OCI-LY3 (cell line): ENCODE results near the gene CST9L.

Source experiments
- H2AFZ ChIP-seq: fragments of 200-600, 300-600 bp; shearing (Covaris generic); 2 replicates; pipeline ENCODE4 v1.6.0; 2014; ENCODE audit warnings: antibody characterized with exemption, low read depth, low read length
- H3K27ac ChIP-seq: fragments of 200-600, 300-600 bp; sonication (generic); 2 replicates; pipeline ENCODE4 v1.5.1; 2014; ENCODE audit warnings: mild to moderate bottlenecking, low read length, moderate library complexity, mixed read lengths
- H3K27me3 ChIP-seq: fragments of 200-600, 300-600 bp; sonication (generic); 2 replicates; pipeline ENCODE4 v1.6.1; 2014; ENCODE audit warnings: low read depth, low read length, mixed read lengths
- H3K36me3 ChIP-seq: fragments of 200-600, 300-600 bp; sonication (generic); replicated peaks from 2 replicates; pipeline ENCODE3; 2014; ENCODE audit warnings: low read depth, low read length, mixed read lengths
- H3K4me1 ChIP-seq: fragments of 300-600, 200-600 bp; sonication (generic); 2 replicates; pipeline ENCODE4 v1.6.1; 2014; ENCODE audit warnings: low read length, mixed read lengths
- H3K4me2 ChIP-seq: fragments of 200-600, 300-600 bp; sonication (generic); 2 replicates; pipeline ENCODE4 v1.6.1; 2014; ENCODE audit warnings: low read length, mixed read lengths
- H3K4me3 ChIP-seq: fragments of 300-600, 200-600 bp; sonication (generic); 2 replicates; pipeline ENCODE4 v1.5.1; 2014; ENCODE audit warnings: antibody characterized with exemption, mild to moderate bottlenecking, low read length, moderate library complexity
- H3K79me2 ChIP-seq: fragments of 300-600, 200-600 bp; shearing (Covaris generic); 2 replicates; pipeline ENCODE4 v1.6.1; 2014; ENCODE audit warnings: mild to moderate bottlenecking, low read length, mixed read lengths
- H3K9ac ChIP-seq: fragments of 300-600, 200-600 bp; shearing (Covaris generic); 2 replicates; pipeline ENCODE4 v1.6.0; 2014; ENCODE audit warnings: mild to moderate bottlenecking, low read length, moderate library complexity
- H3K9me3 ChIP-seq: fragments of 200-600, 300-600 bp; shearing (Covaris generic); 2 replicates; pipeline ENCODE4 v1.6.1; 2014; ENCODE audit warnings: low read length, mixed read lengths; ENCODE audit not compliant: insufficient read depth
- H4K20me1 ChIP-seq: fragments of 200-600, 300-600 bp; sonication (generic); 2 replicates; pipeline ENCODE4 v1.6.1; 2016; ENCODE audit warnings: low read length, mixed read lengths; ENCODE audit not compliant: insufficient read depth
- EZH2phosphoT487 ChIP-seq: fragments of 200-600 bp; shearing (Covaris generic); IDR thresholded peaks from 2 replicates; pipeline ENCODE4 v1.6.1; 2018; ENCODE audit warnings: antibody characterized with exemption, mixed run types, low read depth
- TF ChIP-seq, protein P1 (sequence below): fragments of 200-600, 300-600 bp; sonication (generic); IDR thresholded peaks from 2 replicates; pipeline ENCODE4 v1.5.1; 2014; ENCODE audit warnings: antibody characterized with exemption, low read length, low read depth

CST9L gene

DNA sequence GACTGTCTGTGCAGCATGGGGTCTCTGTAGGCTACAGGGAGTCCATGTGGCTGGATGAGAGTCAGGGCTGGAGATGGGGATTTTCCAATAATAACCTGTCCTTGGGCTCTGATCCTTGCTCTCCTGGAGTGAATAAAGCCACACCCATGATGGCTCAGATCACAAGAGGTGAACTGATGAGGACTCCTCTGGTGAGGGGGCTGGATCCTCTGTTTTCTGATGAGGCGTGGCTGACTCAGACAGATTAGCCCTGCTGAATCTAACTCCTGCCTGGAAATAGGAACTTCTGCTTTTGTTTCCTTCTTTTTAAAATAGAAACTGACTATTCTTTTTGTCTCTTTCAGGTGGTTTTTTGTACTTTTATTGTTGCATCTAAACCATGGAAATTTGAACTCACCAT lies 27.0 kb downstream of the CST9L start:
- no peaks in the 10 kb centered on the region for H3K4me1 ChIP-seq
- H2AFZ ChIP-seq: no peak overlapping the region
- H3K9me3 ChIP-seq: no peaks in the 10 kb centered on the region
- no peaks in the 10 kb centered on the region for H3K79me2 ChIP-seq
- peaks cover 14% of the 10 kb centered on the region; the same call in 1 of the 2 replicates for H3K27me3 ChIP-seq
- no peak overlapping the region for H3K4me3 ChIP-seq
- H3K36me3 ChIP-seq: no peaks in the 10 kb centered on the region
- no peak overlapping the region for H3K27ac ChIP-seq
- TF ChIP-seq, protein P1, sequence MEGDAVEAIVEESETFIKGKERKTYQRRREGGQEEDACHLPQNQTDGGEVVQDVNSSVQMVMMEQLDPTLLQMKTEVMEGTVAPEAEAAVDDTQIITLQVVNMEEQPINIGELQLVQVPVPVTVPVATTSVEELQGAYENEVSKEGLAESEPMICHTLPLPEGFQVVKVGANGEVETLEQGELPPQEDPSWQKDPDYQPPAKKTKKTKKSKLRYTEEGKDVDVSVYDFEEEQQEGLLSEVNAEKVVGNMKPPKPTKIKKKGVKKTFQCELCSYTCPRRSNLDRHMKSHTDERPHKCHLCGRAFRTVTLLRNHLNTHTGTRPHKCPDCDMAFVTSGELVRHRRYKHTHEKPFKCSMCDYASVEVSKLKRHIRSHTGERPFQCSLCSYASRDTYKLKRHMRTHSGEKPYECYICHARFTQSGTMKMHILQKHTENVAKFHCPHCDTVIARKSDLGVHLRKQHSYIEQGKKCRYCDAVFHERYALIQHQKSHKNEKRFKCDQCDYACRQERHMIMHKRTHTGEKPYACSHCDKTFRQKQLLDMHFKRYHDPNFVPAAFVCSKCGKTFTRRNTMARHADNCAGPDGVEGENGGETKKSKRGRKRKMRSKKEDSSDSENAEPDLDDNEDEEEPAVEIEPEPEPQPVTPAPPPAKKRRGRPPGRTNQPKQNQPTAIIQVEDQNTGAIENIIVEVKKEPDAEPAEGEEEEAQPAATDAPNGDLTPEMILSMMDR: no peak
- TF ChIP-seq EZH2phosphoT487: no peak
- no peaks in the 10 kb centered on the region for H4K20me1 ChIP-seq
- H3K4me2 ChIP-seq: no peak overlapping the region
- H3K9ac ChIP-seq: no peak overlapping the region

DNA sequence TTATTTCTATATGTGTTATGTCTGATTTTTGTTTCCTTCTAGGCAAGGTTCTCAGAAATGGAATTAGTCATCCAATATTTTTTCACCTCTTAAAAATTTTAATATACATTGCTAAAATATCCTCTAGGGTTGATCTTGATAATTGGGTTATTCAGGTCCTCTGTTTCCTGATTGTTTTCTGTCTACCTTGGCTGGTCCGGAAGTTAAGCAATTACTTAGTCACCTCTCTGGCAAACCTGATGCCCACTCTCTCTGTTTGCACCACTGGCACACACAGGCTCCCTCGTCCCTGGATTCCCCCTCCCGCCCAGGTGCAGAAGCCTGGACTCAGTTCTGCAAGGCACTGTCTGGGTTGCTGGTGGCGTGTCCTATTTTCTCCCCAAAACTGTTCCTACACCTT lies 27.7 kb downstream of the CST9L start:
- Histone ChIP-seq H3K4me3 (no peak overlapping the region), H3K9me3 (no peaks in the 10 kb centered on the region), H3K27ac (no peak overlapping the region), H2AFZ (no peak overlapping the region), H3K4me1 (no peaks in the 10 kb centered on the region), H3K4me2 (no peak overlapping the region), H3K36me3 (no peaks in the 10 kb centered on the region), H3K79me2 (no peaks in the 10 kb centered on the region), H3K27me3 (peaks cover 14% of the 10 kb centered on the region; the same call in 1 of the 2 replicates), H3K9ac (no peak overlapping the region), H4K20me1 (no peaks in the 10 kb centered on the region)
- no peak for TF ChIP-seq EZH2phosphoT487
- TF ChIP-seq, protein P1: no peak

DNA sequence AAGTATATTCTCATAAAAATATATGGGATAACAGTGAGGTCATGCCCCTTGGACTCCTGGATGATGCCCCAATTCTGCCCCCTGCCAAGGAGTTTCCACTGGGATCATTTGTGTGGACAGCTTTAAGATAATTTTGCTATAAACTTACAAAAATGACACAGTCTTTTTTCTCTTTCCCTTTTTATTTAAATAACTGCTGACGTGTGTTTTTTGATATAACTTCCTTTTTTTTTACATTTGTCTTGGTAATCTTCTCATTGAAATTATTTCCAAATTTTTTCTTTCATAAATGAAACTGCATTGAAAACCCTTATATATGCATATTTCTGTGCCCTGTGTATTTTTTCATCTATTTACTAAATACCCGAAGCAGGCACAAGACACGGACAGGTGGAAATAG lies 31.3 kb downstream of the CST9L start:
- Histone ChIP-seq H3K9me3 (no peaks in the 10 kb centered on the region), H3K36me3 (no peaks in the 10 kb centered on the region), H3K27ac (no peak overlapping the region), H3K27me3 (peaks cover 13% of the 10 kb centered on the region; the same call in 1 of the 2 replicates), H3K4me1 (no peaks in the 10 kb centered on the region), H3K4me3 (no peak overlapping the region), H3K9ac (no peak overlapping the region), H2AFZ (no peak overlapping the region), H4K20me1 (no peaks in the 10 kb centered on the region), H3K79me2 (no peaks in the 10 kb centered on the region), H3K4me2 (no peak overlapping the region)
- no peak for TF ChIP-seq EZH2phosphoT487
- TF ChIP-seq, protein P1: no peak

DNA sequence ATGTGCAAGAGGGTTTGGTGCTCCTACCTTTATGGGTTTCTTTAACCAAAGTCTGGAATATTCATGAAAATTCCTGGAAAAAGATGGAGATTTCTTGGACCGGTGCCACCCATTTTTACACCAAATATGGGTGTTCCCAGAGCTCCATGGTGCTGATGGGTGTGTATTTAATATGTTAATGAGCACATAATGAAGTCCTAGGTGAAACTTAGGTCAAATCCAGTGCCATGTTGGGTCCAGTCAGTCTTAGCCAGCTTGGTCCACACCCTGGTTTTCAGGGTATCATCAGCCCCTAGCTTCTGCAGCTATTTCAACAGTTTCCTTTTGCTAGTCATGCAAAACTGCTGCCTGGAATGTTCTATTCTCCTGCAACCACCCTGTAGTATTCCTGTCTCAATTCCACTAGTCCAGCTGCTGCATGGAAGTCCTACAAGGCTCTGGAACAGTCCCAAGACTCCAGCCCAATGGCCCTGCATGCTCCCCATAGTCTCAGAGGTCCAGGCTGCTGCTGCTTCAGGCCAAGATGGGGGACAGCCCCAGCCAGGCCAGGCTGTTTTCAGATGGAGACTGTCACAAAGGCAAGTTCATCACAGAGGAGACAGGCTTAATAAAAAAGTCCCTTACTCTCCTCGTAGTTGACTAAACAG lies 31.8 kb downstream of the CST9L start:
- H3K27ac ChIP-seq: no peak overlapping the region
- no peaks in the 10 kb centered on the region for H3K79me2 ChIP-seq
- TF ChIP-seq EZH2phosphoT487: no peak
- TF ChIP-seq, protein P1: no peak
- H3K9ac ChIP-seq: no peak overlapping the region
- peaks cover 2% of the 10 kb centered on the region for H3K4me1 ChIP-seq
- no peaks in the 10 kb centered on the region for H3K36me3 ChIP-seq
- H3K4me3 ChIP-seq: no peak overlapping the region
- H3K27me3 ChIP-seq: peaks cover 9% of the 10 kb centered on the region; the same call in 1 of the 2 replicates
- no peaks in the 10 kb centered on the region for H4K20me1 ChIP-seq
- no peak overlapping the region for H3K4me2 ChIP-seq
- H3K9me3 ChIP-seq: no peaks in the 10 kb centered on the region
- H2AFZ ChIP-seq: no peak overlapping the region
